ENCODE data around the gene TRIM17. TPM values are rescaled to one million over a fixed set of nuclear protein-coding genes. Genes with fewer than 3 reads are reported as not detected.

Gene TRIM17
- total and polyA plus RNA-seq, 9 of the 15 experiments (the other 6 are each of a cell fraction or from before 2014, with no cell fraction given), result not detected

DNA sequence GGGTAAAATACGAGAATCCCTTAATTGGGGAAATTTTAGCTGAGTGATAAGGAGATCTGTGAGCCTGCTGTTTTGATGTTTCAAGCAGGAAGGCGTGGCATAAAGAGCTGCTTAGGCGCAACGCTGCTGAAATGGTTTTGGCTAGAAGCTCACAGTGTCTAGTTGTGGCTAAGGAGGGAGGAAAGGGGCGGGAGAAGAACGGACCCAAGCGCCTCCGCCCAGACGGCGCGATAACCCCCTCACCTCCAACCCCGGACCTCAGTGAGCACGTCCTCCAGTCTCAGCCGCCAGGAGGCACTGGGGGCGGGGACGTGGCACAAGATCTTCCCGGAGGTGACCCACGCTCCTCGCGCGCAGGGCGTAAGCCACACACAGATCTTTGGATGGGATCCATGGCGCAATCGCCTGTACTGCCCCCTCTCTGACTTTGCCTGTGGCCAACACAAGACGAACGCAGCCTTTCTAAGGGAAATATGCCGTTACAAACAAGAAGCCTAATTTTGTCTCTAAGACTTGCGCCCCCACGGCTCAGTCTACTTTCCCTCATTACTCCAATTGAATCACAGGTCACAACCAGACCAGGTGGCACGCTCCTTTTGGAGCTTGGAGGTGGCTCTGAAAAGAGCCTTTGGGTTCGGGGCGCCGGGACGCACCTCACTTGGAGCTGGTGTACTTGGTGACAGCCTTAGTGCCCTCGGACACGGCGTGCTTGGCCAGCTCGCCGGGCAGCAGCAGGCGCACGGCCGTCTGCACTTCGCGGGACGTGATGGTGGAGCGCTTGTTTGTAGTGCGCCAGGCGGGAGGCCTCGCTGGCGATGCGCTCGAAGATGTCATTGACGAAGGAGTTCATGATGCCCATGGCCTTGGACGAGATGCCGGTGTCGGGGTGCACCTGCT, 47.1 kb upstream of the TRIM17 start (continued):
- TF ChIP-seq, protein P1, sequence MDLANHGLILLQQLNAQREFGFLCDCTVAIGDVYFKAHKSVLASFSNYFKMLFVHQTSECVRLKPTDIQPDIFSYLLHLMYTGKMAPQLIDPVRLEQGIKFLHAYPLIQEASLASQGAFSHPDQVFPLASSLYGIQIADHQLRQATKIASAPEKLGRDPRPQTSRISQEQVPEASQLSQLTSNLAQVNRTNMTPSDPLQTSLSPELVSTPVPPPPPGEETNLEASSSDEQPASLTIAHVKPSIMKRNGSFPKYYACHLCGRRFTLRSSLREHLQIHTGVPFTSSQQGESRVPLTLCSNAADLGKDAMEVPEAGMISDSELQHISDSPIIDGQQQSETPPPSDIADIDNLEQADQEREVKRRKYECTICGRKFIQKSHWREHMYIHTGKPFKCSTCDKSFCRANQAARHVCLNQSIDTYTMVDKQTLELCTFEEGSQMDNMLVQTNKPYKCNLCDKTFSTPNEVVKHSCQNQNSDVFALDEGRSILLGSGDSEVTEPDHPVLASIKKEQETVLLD (IDR thresholded peaks at IDR 0.05), result peak; percentile 91
- TF ChIP-seq RBM17 (IDR thresholded peaks at IDR 0.05; ENCODE audit: borderline replicate concordance, low read depth, low read length) (no peak), NCOA6 (IDR thresholded peaks at IDR 0.05) (no peak), RBFOX2 (IDR thresholded peaks at IDR 0.05; ENCODE audit: low read depth, low read length) (peak; percentile 73), C11orf30 (IDR thresholded peaks at IDR 0.05; ENCODE audit: low read depth) (peak; percentile 56; the same call in 1 of the 2 replicates), HDAC2 (IDR thresholded peaks at IDR 0.05) (peak; percentile 96), POLR2AphosphoS2 (IDR thresholded peaks at IDR 0.05; ENCODE audit: low read length) (no peak), ZNF699 (CRISPR knock-in tag; IDR thresholded peaks at IDR 0.05; ENCODE audit: insufficient replicate concordance) (no peak), HNRNPLL (IDR thresholded peaks at IDR 0.05; ENCODE audit: low read depth, low read length, poor library complexity, severe bottlenecking) (peak; percentile 79), HOMEZ (CRISPR knock-in tag; IDR thresholded peaks at IDR 0.05) (0 out of 2 replicates have a peak, but pooled peaks have one; percentile 39), HDAC3 (IDR thresholded peaks at IDR 0.05; ENCODE audit: borderline replicate concordance, partially characterized antibody) (peak; percentile 43), YY1 (IDR thresholded peaks at IDR 0.05; ENCODE audit: borderline replicate concordance in 1 of 3, control insufficient read depth in 1 of 3, extremely low read depth in 1 of 3, insufficient read depth in 3 of 3, insufficient read length in 1 of 3, insufficient replicate concordance in 2 of 3, low read depth in 1 of 3, low read length in 2 of 3) (peak in 2 of 3 experiments; percentile 15 to 43), GATAD2B (IDR thresholded peaks at IDR 0.05; ENCODE audit: borderline replicate concordance) (peak; percentile 89; the same call in 1 of the 2 replicates), ZNF695 (CRISPR knock-in tag; IDR thresholded peaks at IDR 0.05) (no peak), LEF1 (IDR thresholded peaks at IDR 0.05) (peak; percentile 56), ZNF740 (CRISPR knock-in tag; IDR thresholded peaks at IDR 0.05) (0 out of 2 replicates have a peak, but pooled peaks have one; percentile 30), ZNF740 (tag; IDR thresholded peaks at IDR 0.05) (no peak; a peak in 1 of 4 replicates), MAZ (CRISPR knock-in tag; conservative IDR thresholded peaks at IDR 0.05 in 1 of 2, IDR thresholded peaks at IDR 0.05 in 1 of 2) (peak; percentile 95 to 96), SMAD3 (CRISPR knock-in tag; conservative IDR thresholded peaks at IDR 0.05) (0 out of 2 replicates have a peak, but pooled peaks have one; percentile 48), TBL1XR1 (IDR thresholded peaks at IDR 0.05; ENCODE audit: low read length in 2 of 2) (peak in 1 of 2 experiments; percentile 57; a peak in 2 of 4 replicates), HEY1 (CRISPR knock-in tag; IDR thresholded peaks at IDR 0.05; ENCODE audit: borderline replicate concordance) (0 out of 2 replicates have a peak, but pooled peaks have one; percentile 8), ZBED1 (IDR thresholded peaks at IDR 0.05) (peak; percentile 77; the same call in 1 of the 2 replicates), RBM39 (optimal IDR thresholded peaks at IDR 0.05; ENCODE audit: low read depth, low read length) (no peak), CBX5 (IDR thresholded peaks at IDR 0.05; ENCODE audit: borderline replicate concordance, low read depth) (0 out of 2 replicates have a peak, but pooled peaks have one; percentile 50)

Data from K562 (cell line).